Transverse colon (tissue), 4 donors: ENCODE results near the gene SLC25A25. TPM values are rescaled to one million over a fixed set of nuclear protein-coding genes. Genes with fewer than 3 reads are reported as not detected.

Experiments used
- DNase-seq: peaks from one replicate; pipeline ENCODE4 v3.0.0-alpha.2; 2019
- H3K27ac ChIP-seq, 4 donors: fragments of 200-600 bp; sonication (generic); 2 replicates each; pipeline ENCODE4 v1.5.1; 2016 to 2018; ENCODE audit warnings: inconsistent platforms in 4 of 4
- H3K27me3 ChIP-seq: fragments of 200-600 bp; sonication (generic); 2 replicates; pipeline ENCODE4 v1.5.1; 2017; ENCODE audit warnings: inconsistent platforms
- H3K36me3 ChIP-seq, 4 donors: fragments of 200-600 bp; sonication (generic); 2 replicates each; pipeline ENCODE4 v1.5.1; 2017 to 2019; ENCODE audit warnings: inconsistent platforms in 4 of 4
- H3K4me1 ChIP-seq, 4 donors: fragments of 200-600 bp; sonication (generic); 2 replicates each; pipeline ENCODE4 v1.5.1; 2017 to 2020; ENCODE audit warnings: inconsistent platforms in 4 of 4
- H3K4me3 ChIP-seq, 4 donors: fragments of 200-600 bp; sonication (generic); 1 replicate in 1 of 4; 2 replicates in 3 of 4; pipeline versions ENCODE4 v1.5.1 to v1.6.1; 2017 to 2019; ENCODE audit warnings: inconsistent platforms in 4 of 4
- H3K9me3 ChIP-seq, 2 donors: fragments of 200-600 bp; sonication (generic); 2 replicates each; pipeline ENCODE4 v1.5.1; 2017 to 2019; ENCODE audit warnings: inconsistent platforms in 2 of 2
- EP300 ChIP-seq: sonication (generic); formaldehyde crosslinking; IDR thresholded peaks from one replicate; pipeline ENCODE4 v1.6.1; 2017; ENCODE audit warnings: antibody characterized with exemption, low read depth
- POLR2A ChIP-seq: fragments of 450-650 bp; IDR thresholded peaks from one replicate; pipeline ENCODE4 v1.6.1; 2016; ENCODE audit warnings: antibody characterized with exemption, mild to moderate bottlenecking, moderate library complexity
- POLR2AphosphoS5 ChIP-seq, 3 donors: sonication (generic); formaldehyde crosslinking; IDR thresholded peaks; one replicate each; pipeline ENCODE4 v1.6.1; 2016; ENCODE audit warnings: antibody characterized with exemption in 3 of 3
- WGBS, 2 donors: methylation state at CpG; one replicate each; pipeline ENCODE4 v1.1.5; 2018; ENCODE audit warnings: low coverage in 1 of 2; 5-methylcytosine and 5-hydroxymethylcytosine counted together
- in situ Hi-C, 4 donors: fragments of 200-750 bp; cut with MboI; loops; one replicate each; pipeline versions ENCODE4 v1.15.0 to v1.15.1; 2017; ENCODE audit warnings: low sequenced_read_pairs in 3 of 4, low pct_ligation_motif_present in 1 of 4, low pct_unique_long_range_greater_than_20kb in 1 of 4
- intact Hi-C: fragments of 100-400 bp; cut with DNase I; formaldehyde crosslinking; loops from one replicate; pipeline ENCODE4 v1.15.1; 2023; ENCODE audit warnings: low total_unique reads
- total RNA-seq, 4 donors: library from RNA; depleted of rRNA; stranded (reverse); fragments of >200 nt; gene quantifications; one replicate each; pipeline ENCODE4 v1.1.0, GENCODE V29; 2016
- TF ChIP-seq, protein P1 (sequence below), 5 experiments: fragments of 200-600 bp in 3 of 5; fragments of 450-650 bp in 2 of 5; sonication (generic) in 3 of 5; IDR thresholded peaks; 1 replicate in 2 of 5; 2 replicates in 3 of 5; pipeline ENCODE4 v1.5.1; 2016 to 2017; ENCODE audit warnings: antibody characterized with exemption in 5 of 5, inconsistent platforms in 3 of 5, mild to moderate bottlenecking in 2 of 5, moderate library complexity in 1 of 5

SLC25A25 gene
- total RNA-seq, 4 donors from 2014 or later, result 25.5 to 35.5 (median 32.5) TPM

- no peak for DNase-seq
- Histone ChIP-seq H3K36me3 (no peaks in the 10 kb centered on the region), H3K9me3 (no peaks in the 10 kb centered on the region), H3K27ac (peak overlapping the region in 2 of 4 donors; percentile 5 to 48), H3K4me1 (peaks cover 0 to 4% (median 0%) of the 10 kb centered on the region in 4 donors), H3K27me3 (no peaks in the 10 kb centered on the region), H3K4me3 (no peak overlapping the region)
- no peak for TF ChIP-seq POLR2A
- TF ChIP-seq, protein P1, sequence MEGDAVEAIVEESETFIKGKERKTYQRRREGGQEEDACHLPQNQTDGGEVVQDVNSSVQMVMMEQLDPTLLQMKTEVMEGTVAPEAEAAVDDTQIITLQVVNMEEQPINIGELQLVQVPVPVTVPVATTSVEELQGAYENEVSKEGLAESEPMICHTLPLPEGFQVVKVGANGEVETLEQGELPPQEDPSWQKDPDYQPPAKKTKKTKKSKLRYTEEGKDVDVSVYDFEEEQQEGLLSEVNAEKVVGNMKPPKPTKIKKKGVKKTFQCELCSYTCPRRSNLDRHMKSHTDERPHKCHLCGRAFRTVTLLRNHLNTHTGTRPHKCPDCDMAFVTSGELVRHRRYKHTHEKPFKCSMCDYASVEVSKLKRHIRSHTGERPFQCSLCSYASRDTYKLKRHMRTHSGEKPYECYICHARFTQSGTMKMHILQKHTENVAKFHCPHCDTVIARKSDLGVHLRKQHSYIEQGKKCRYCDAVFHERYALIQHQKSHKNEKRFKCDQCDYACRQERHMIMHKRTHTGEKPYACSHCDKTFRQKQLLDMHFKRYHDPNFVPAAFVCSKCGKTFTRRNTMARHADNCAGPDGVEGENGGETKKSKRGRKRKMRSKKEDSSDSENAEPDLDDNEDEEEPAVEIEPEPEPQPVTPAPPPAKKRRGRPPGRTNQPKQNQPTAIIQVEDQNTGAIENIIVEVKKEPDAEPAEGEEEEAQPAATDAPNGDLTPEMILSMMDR (IDR thresholded peaks at IDR 0.05), result no peak
- WGBS, 2 donors, result 67 to 70% methylated on average over 1 to 5 of the region's 5 CpGs
- in situ Hi-C loops (loop anchor here in 1 of 4 donors (25.0 kb wide), 1 partner anchor 112 kb away; the partner anchor contains the start of genes LCN2 and PTGES2), intact Hi-C loops (no loop called here)
These were observed 43.2 kb upstream of the SLC25A25 start for GRCh38 chr9:128024761-128025308.

DNA sequence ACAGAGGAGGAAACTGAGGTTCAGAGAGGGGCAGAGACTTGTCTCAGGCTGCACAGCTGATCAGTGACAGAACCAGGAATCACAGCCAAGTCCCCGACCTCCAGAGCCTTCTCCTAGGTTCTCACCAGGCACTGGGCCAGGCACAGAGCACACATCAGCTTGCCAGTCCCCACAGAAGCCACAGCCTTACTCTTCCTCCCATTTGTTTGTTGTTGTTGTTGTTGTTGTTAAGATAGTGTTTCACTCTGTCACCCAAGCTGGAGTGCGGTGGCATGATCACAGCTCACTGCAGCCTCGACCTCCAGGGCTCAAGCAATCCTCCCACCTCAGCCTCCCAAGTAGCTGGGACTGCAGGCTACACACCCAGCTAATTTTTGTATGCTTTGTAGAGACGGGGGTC is 42.3 kb upstream of the SLC25A25 start:
- H3K4me1 ChIP-seq, result peaks cover 0 to 8% (median 0%) of the 10 kb centered on the region in 4 donors
- H3K27ac ChIP-seq, result peak overlapping the region; percentile 26 to 71 (median 56)
- H3K4me3 ChIP-seq, result no peak overlapping the region
- no peaks in the 10 kb centered on the region for H3K27me3 ChIP-seq
- no peak for DNase-seq
- in situ Hi-C loops, result loop anchor here in 1 of 4 donors (25.0 kb wide), 1 partner anchor 112 kb away; the partner anchor contains the start of genes LCN2 and PTGES2
- H3K9me3 ChIP-seq, result no peaks in the 10 kb centered on the region
- no peaks in the 10 kb centered on the region for H3K36me3 ChIP-seq
- WGBS, 2 donors, result 55% methylated on average over 4 of the region's 4 CpGs; no CpG with 5 or more reads in 1 of the 2 donors
- no peak for TF ChIP-seq POLR2AphosphoS5 (IDR thresholded peaks at IDR 0.05)
- TF ChIP-seq POLR2A, result no peak
- TF ChIP-seq, protein P1 (IDR thresholded peaks at IDR 0.05), result no peak
- no peak for TF ChIP-seq EP300
- intact Hi-C loops, result no loop called here

- Histone ChIP-seq H3K36me3 (no peaks in the 10 kb centered on the region), H3K27me3 (no peaks in the 10 kb centered on the region), H3K9me3 (no peaks in the 10 kb centered on the region), H3K4me3 (no peak overlapping the region), H3K27ac (peak overlapping the region; percentile 62 to 71 (median 66)), H3K4me1 (peaks cover 0 to 8% (median 0%) of the 10 kb centered on the region in 4 donors)
- WGBS, 2 donors, result 82 to 94% methylated on average over 6 to 12 of the region's 12 CpGs
- intact Hi-C loops (no loop called here), in situ Hi-C loops (loop anchor here in 1 of 4 donors (25.0 kb wide), 1 partner anchor 111 kb away; the partner anchor contains the start of genes LCN2 and PTGES2)
- peak; percentile 59 for DNase-seq
- TF ChIP-seq EP300 (no peak), POLR2A (peak; percentile 54), POLR2AphosphoS5 (IDR thresholded peaks at IDR 0.05) (peak in 2 of 3 donors; percentile 46 to 58)
- TF ChIP-seq, protein P1 (IDR thresholded peaks at IDR 0.05), result no peak
These were observed 41.7 kb upstream of the SLC25A25 start for GRCh38 chr9:128026255-128026772.

- 65 to 82% methylated on average over 3 to 10 of the region's 11 CpGs for WGBS, 2 donors
- H3K27me3 ChIP-seq, result no peaks in the 10 kb centered on the region
- H3K9me3 ChIP-seq, result no peaks in the 10 kb centered on the region
- TF ChIP-seq POLR2A, result no peak
- no peak for TF ChIP-seq EP300
- TF ChIP-seq POLR2AphosphoS5 (IDR thresholded peaks at IDR 0.05), result no peak
- TF ChIP-seq, protein P1 (IDR thresholded peaks at IDR 0.05), result no peak
- H3K4me1 ChIP-seq, result peaks cover 0 to 8% (median 0%) of the 10 kb centered on the region in 4 donors
- in situ Hi-C loops, result loop anchor here in 1 of 4 donors (25.0 kb wide), 1 partner anchor 110 kb away; the partner anchor contains the start of genes LCN2 and PTGES2
- intact Hi-C loops, result no loop called here
- peak overlapping the region; percentile 62 to 71 (median 66) for H3K27ac ChIP-seq
- DNase-seq, result peak; percentile 17
- H3K36me3 ChIP-seq, result no peaks in the 10 kb centered on the region
- no peak overlapping the region for H3K4me3 ChIP-seq
These were observed 41.1 kb upstream of the SLC25A25 start for GRCh38 chr9:128026773-128027541.
